NCI-H524 (cell line): ENCODE results near the gene NXPE1.
A peak's percentile ranks its signal among the peaks of the same experiment; 100 is the strongest.
"Not testable (repeated sequence)": the region's sequence is repeated elsewhere in the genome, so short reads cannot be mapped to it uniquely, and the experiment has no call there.

ENCODE experiments used
- DNase-seq, 2 experiments: peaks; one replicate each; lab custom pipeline; 2025; lab: John Stamatoyannopoulos, UW

The NXPE1 gene

GRCh38 chr11:114559425-114560310, at the start of gene NXPE1:
Gene NXPE1 (minus strand): TSS chr11:114559881. CDS start chr11:114551201, 8,680 bp downstream.
- DNase-seq = no peak

DNA sequence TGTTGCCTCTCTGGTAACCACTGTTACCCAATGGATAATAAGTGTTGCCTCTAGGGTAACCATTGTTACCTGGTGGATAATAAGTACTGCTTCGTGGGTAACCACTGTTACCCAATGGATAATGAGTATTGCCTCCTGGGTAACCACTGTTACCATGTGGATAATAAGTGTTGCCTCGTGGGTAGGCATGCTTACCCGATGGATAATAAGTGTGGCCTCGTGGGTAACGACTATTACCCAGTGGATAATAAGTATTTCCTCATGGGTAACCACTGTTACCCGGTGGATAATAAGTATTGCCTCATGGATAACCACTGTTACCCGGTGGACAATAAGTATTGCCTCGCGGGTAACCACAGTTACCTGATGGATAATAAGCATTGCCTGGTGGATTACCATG, 49.7 kb upstream of the NXPE1 start:
- no peak for DNase-seq

- DNase-seq = not testable (repeated sequence)
Measured at GRCh38 chr11:114608605-114609004, 48.9 kb upstream of the NXPE1 start.

DNA sequence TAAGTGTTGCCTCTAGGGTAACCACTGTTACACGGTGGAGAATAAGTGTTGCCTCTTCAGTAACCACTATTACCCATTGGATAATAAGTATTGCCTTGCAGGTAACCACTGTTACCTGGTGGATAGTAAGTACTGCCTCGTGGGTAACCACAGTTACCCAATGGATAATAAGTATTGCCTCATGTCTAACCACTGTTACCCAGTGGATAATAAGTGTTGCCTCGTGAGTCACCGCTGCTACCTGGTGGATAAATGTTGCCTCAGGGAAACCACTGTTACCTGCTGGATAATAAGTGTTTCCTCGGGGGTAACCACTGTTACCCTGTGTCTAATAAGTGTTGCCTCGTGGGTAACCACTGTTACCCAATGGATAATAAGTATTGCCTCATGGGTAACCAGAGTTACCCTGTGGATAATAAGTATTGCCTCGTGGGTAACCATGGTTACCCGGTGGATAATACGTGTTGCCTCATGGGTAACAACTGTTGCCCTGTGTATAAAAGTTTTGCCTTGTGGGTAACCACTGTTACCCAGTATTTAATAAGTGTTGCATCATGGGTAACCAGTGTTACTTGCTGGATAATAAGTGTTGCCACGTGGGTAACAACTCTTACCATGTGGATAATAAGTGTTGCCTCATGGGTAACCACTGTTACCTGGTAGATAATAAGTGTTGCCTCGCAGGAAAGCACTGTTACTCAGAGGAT, 48.2 kb upstream of the NXPE1 start:
- DNase-seq = no peak

- DNase-seq = not testable (repeated sequence)
Measured at GRCh38 chr11:114606802-114607075, 47.1 kb upstream of the NXPE1 start.

GRCh38 chr11:114606003-114606801, 46.5 kb upstream of the NXPE1 start:
- DNase-seq = no peak

- no peak for DNase-seq
Measured at GRCh38 chr11:114605370-114605769, 45.7 kb upstream of the NXPE1 start.

DNA sequence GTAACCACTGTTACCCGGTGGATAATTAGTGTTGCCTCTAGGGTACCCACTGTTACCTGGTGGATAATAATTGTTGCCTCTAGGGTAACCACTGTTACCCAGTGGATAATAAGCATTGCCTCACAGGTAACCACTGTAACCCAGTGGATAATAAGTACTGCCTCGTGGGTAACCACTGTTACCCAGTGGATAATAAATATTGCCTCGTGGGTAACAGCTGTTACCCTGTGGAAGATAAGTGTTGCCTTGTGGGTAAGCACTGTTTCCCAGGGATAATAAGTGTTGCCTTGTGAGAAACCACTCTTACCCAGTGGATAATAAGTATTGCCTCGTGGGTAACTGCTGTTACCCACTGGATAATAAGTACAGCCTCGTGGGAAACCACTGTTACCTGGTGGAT, 45.2 kb upstream of the NXPE1 start:
- no peak for DNase-seq

GRCh38 chr11:114604179-114604813, 44.6 kb upstream of the NXPE1 start:
- no peak for DNase-seq

GRCh38 chr11:114603151-114603550, 43.5 kb upstream of the NXPE1 start:
- not testable (repeated sequence) for DNase-seq

- DNase-seq = no peak
Measured at GRCh38 chr11:114598461-114598860, 38.8 kb upstream of the NXPE1 start.

GRCh38 chr11:114596175-114596919, 36.7 kb upstream of the NXPE1 start:
- DNase-seq = no peak

DNA sequence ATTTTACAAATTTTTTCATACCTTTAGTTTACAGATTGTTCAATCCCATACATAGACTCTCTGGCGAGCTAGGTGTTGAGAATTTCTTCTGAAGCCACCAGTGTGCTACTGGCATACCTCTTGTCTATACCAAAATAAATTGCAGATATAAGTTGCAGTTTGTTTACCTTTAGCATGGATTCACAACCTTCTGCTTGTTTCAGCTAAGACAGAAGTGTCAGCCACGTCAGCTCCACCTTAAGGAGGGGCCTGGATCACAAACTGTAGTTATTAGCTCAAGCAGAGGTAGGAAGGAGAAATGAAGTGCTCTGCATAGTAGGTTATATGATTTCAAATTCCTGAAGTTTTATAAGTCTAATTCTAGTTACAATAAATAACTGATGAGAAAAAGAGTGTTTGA, 35.9 kb upstream of the NXPE1 start, which contains the start of gene NXPE4:
TSS of gene NXPE4 (minus strand) at position 216 of the 400 bp plus-strand sequence. CDS start 1,027 bp downstream, outside the sequence.
- no peak for DNase-seq

DNA sequence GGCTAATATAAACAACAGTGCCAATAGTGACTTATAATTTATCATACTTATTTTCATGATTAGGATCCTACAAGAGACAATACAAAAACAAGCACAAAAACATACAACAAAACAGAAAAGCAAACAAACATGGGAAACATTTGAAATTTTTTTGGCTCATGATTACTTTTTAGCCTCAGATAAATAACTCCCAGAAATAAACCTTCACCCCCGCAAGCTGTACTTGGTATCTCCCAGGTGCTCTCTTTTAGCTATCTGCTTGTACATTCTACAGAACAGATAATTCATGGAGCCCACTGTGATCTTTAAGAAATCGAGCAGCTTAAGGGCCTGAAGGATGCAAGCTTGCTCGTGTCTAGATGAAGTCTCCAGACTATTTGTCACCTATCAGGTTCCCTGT, 35.0 kb upstream of the NXPE1 start:
- no peak for DNase-seq

GRCh38 chr11:114587398-114587953, 27.8 kb upstream of the NXPE1 start:
- no peak for DNase-seq

DNA sequence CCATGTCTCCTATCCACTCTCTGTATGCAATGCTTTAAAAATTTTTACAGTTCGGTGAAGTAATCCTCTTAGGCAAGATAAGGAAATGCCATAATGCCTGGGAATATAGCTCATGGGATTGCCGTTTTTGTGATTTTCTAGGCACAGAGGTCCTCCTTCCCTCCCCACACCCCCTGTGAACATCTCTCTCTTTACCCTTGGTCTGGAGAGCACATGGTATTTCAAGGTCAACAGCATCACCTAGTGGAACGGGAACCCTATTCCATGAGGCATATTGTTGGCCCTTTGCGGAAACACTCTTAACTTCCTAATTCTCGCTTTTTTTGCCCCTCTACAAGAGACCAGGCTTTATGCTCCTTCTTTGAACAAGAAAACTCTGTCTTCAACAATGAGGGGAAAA, 27.1 kb upstream of the NXPE1 start:
- no peak for DNase-seq

- DNase-seq = peak in 1 of 2 experiments; percentile 3
Measured at GRCh38 chr11:114571712-114572111, 12.0 kb upstream of the NXPE1 start.

GRCh38 chr11:114569801-114570200, 10.1 kb upstream of the NXPE1 start:
- no peak for DNase-seq

DNA sequence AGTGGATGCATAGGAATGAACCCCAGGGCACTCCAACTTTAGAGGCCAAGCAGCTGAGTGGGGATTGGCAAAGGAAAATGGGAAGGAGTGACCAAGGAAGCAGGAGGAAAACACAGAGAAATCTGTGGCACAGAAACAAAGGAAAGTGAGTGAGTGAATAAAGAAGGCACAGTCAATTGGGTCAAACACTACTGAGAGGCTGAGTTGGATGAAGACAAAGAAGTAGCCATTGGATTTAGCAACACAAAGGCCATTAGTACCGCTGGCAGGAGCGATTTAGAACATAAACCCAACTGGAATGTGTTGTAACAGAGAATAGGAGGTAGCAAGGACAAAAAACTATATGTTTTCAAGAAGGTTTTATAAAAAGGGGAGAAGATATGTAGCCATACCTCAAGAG, 6.6 kb upstream of the NXPE1 start:
- DNase-seq = no peak

DNA sequence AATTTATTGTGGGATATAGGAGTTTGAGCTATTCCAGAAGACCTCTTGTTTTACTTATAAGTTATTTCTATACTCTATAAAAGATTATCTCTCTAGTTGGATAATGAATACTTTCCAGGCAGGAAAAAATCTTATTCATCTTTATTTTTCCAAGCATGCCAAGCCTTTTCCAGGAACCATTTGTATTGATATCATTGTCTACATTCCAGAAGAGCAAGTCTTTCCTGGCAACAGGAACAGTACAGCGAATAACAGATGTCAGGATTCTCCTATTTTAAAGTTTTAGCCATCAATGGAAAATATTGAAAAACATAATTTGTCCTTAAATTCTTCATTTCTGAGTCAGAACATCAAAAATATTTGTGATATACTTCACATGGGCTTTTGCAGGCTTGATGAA, 5.2 kb upstream of the NXPE1 start:
- no peak for DNase-seq

DNA sequence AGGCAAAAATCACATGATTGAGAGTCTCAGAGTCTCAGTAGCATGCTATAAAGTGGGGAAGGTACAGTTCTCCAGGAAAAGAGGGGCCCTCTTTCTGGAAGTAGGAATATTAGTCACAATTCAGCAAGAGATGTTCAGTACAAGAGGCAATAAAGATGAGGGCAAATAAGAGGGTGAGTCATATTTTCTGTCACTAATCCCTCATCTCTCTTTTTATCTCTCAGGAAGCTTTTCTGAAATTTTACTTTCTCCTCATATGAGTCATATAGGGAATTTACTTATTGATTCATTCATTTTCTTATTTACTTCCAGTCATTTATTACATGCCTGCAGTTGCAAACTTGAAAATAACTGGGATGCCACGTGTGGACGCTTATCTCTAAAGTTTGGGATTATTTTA, 3.4 kb upstream of the NXPE1 start:
- no peak for DNase-seq
